GM19467 (cell line): ENCODE measurements around the gene POLR2E.
A peak's percentile ranks its signal among the peaks of the same experiment; 100 is the strongest.

Experiments used
- ATAC-seq: cut with Tn5 transposase; IDR thresholded peaks from one replicate; pipeline ENCODE4 v1.9.1; 2021; ENCODE audit warnings: mild to moderate bottlenecking, moderate library complexity; ENCODE audit not compliant: unreplicated experiment

POLR2E gene

GRCh38 chr19:1098177-1099051 lies 3.2 kb upstream of the POLR2E start:
- ATAC-seq: no peak

DNA sequence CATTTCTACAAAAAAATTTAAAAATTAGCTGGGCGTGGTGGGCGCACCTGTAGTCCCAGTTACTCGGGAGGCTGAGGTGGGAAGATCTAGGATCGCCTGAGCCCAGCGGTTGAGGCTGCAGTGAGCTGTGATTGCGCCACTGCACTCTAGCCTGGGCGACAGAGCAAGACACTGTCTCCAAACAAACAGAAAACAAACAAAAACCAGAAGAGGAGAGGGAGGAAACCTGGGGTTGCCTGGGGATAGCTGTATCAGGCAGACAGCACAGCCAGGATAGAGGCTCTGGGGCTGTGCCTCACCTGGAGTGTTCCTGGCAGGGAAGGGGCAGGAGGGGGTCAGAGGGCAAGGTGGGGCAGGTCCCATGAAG lies 2.6 kb upstream of the POLR2E start:
- no peak for ATAC-seq

DNA sequence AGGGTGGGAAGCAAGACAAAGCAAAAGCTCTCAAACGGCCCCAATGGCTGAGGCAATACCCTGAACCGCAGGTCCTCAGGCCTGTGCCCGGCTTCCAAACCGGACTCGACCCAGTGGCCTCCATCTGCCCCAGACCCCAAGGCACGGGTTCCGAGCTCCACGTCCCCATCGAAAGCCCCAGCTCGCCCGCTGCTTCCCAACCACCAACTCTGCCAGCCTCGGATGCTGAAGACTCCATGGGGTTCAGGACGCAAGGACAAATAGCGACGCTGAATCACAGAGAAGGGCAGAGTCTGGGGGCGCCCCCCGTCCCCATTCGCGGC lies 559 bp downstream of the POLR2E start:
- peak; percentile 12 for ATAC-seq

- no peak for ATAC-seq
These were observed 1.2 kb downstream of the POLR2E start for GRCh38 chr19:1093811-1094553.

- no peak for ATAC-seq
These were observed 1.8 kb downstream of the POLR2E start for GRCh38 chr19:1093330-1093729.

DNA sequence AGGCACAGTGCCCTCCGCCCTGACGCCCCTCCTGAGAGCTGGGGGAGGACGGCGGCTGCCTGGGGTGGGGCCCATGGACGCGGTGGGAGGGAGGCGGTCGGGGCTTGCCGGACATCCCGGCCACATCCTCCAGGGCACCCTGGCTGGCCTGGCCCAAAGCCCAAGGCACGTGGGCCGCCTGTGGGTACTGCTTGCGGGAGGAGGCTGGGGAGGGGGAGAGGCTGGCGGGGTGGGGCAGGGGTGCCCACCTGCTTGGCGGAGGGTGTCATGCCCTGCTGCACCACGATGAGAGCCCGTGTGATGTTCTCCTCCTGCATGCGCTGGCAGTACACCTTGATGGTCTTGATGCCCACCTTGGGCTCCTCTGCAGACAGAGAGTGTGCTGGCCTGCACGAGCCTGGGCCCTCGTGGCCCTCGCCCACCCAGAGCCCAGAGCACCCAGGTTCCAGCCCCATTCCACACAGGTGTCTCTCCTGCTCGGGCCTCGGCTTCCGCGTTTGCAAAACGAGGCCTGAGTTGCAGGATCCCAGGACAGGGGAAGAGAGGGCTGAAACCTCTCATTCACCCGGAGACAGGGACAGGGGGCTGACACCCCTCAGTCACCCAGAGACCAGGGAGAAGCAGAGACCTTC lies 3.5 kb downstream of the POLR2E start:
- ATAC-seq: no peak

DNA sequence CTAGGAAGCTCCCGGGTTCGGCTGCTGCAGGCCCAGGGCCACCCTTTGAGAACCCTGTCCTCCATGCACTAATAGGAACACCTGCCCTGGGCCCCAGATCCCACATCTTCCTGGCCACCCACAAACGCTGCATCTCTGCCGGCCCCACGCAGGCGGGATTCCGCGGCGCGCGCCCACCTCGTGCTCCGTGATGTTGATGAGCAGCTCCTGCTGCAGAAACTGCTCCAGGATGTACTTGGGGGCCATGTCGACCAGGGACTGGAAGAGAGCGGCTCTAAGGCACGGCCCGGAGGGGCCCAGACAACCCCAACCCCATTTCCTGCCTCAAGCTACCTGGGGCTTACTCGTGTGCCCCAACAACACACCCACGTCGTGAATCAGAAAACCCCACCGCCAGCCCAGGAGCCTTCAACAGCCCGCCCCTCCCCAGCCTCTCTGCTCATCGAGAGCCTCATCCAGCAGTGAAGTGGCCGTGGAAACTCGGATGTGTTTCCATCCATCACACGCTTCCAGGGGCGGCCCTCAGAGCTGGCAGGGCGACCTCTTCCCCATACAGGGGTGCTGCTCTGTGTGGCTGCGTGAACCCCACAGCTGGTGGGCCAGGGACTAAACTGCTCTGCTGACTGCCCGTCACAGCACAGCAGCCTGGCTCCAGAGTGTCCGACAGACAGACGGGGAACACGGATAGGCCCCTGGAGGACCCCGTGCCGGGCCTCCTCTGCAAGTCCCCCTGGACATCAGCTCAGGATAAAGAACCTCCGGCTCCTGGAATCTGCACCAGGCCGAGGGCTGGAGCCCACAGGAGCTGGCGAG lies 4.2 kb downstream of the POLR2E start:
- ATAC-seq: no peak

GRCh38 chr19:1089891-1090290 lies 5.3 kb downstream of the POLR2E start:
- ATAC-seq: no peak

DNA sequence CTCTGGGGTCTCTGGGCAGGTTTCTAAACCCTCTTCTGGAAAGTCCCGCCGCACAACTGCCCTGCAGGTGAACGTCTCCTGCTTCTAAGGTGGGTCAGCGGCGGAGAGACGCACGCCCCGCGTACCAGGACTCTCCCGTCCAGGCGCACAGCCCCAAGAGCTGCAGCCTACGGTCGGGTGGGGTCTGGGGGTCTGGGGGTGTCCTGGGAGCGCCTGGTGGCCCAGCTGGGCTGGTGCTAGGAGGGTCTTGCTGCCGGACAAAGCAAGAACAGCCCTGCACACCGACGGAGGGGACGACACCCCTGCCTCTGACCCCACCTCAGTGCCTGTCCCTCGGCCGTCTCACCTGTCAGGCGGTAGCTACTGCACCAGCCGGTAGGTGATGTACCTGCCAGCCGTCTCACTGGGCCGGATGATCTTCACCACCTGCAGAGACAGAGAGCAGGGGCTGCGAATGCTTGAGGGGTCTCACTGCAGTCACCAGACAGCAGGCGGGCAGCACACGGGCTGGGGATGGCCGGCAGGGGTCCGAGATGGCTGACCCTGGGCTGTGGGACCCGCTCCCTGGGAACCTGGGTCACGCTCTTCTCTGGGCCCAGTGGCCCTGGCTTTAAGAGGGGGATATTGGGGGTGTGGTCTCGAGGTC lies 5.9 kb downstream of the POLR2E start:
- ATAC-seq: no peak

- no peak for ATAC-seq
These were observed 6.7 kb downstream of the POLR2E start for GRCh38 chr19:1088416-1089010.

DNA sequence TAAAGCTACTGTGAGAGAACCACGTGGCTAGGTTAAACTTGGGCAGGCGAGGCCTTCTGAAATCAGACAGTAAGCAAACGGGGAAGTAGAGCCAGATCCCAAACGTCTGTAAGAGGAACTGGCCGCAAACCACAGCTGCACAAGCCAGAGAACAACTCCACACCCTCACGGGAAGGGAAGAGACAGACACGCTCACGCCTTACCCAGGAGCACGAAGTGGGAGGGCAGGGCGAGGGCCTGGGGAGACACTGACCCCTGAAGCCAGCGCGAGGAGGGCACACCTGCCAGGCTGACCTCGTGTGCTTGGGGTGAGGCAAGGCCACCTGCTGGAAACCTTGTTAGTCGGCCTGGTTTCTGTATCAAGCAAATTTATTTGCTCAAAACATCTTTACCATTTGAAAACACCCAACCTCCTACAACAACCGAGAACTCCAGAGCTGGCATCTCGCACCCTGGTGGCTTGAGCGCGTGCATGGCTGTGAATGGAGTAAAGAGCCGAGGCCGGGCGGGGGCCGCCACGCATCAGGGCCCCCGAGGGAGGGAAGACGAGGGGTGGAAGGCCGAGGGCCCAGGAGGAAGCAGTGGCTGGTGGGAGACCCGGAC lies 7.3 kb downstream of the POLR2E start:
- ATAC-seq: no peak

DNA sequence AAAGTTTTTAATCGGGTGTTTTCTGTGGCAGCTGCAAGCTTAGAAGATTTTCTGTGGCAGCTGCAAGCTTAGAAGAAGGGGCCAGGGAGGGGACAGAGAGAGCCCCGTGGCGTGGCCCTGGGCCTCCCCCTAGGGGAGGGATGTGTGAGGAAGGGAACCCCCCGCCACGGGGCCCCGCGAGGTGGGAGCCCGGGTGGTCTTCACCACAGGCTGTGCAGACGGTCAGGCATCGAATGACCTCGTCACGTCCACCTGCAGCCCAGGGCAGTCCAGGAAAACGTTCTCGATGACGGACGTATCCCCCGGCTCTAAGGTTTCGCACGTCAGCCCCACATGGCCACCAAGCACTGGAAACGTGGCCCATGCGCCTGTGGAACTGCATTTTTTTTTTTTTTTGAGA lies 8.6 kb downstream of the POLR2E start:
- no peak for ATAC-seq

GRCh38 chr19:1085676-1086442 lies 9.3 kb downstream of the POLR2E start:
- no peak for ATAC-seq

DNA sequence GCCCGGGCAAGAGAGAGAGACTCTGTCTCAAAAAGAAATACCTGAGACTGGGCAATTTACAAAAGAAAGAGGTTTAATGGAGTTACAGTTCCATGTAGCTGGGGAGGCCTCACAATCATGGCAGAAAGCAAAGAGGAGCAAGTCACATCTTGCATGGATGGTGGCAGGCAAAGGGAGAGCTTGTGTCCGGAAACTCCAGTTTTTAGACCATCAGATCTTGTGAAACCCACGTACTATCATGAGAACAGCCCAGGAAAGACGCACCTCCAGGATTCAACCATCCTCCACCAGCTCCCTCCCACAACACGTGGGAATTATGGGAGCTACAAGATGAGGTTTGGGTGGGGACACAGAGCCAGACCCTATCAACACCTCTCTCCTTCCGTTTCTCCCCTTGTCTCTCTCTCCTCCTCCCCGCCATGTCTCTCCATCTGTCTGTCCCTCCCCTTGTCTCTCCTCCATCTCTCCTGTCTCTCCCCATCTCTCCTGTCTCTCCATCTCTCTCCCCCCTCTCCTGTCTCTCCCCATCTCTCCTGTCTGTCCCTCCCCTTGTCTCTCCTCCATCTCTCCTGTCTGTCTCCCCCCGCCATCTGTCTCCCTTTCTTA lies 10.0 kb downstream of the POLR2E start:
- ATAC-seq: no peak

DNA sequence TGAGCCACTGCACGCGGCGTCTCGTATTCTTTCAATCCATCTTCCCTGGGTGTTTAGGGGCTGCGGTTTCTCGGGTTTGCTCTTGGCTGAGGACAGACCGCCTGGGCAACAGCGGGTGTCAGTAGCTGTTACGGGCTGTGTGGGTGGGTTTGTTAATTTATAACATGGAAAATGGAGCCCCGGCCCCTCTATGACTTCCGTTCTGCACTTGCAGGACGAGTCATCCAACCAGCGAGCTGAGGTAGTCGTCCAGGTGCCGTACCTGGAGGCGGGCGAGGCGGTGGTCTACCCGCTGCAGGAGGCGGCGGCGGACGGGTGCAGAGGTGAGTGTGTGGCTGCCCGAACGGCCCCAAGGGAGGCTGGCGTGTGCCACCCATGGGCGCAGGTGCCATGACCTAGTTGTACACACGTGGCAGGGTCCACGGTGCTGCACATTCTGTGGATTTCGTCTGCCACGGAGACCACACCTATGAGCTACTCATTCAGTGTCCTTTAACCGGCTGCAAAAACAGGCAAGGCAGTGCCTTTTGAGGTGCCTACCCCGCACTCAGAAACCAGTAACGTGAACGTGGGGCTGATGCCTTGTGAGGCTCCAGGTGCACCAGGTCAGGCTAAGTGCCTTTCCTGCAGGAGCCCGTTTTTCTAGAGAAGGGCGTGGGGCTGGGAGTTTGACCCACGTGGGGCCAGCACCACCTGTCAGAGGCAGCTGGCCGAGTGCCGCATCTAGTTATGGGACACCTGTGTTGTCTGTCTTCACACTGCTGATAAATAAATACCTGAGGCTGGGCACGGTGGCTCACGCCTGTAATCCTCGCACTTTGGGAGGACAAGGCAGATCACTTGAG lies 10.9 kb downstream of the POLR2E start:
- ATAC-seq: no peak

DNA sequence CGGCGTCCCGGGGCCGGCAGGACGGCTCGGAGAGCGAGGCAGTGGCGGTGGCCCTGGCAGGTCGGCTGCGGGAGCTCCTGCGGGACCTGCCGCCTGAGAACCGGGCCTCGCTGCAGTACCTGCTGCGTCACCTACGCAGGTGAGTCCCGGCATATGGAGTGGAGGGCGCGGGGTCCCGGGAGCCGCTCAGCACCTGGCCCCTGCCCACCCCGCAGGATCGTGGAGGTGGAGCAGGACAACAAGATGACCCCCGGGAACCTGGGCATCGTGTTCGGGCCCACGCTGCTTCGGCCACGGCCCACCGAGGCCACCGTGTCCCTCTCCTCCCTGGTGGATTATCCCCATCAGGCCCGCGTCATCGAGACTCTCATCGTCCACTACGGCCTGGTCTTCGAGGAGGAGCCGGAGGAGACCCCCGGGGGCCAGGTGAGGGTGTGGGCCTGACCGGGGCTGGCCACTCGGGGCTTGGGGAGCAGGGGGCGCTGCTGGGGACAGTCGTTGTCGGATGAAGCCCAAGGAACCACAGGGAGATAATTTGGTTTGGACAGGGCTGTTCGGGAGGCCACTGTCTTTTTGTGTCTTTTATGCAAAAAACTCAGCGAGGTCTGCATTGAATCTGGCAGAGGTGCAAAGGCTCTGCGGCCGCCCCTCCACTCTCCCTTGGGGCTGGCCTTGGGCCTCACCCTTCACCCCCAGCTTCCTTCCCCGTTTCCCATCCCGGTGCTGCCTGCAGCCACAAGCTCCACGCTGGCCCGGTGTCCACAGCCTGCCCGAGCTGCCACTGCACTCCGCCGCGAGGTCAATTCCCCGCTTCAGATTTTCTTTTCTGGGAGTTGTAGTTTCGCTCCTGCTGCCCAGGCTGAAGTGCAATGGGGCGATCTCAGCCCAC lies 12.0 kb downstream of the POLR2E start:
- ATAC-seq: no peak
